Left lobe of liver (tissue), 2 donors: ENCODE measurements around the gene ARTN. TPM values are rescaled to one million over a fixed set of nuclear protein-coding genes. Genes with fewer than 3 reads are reported as not detected.

ENCODE experiments used
- ATAC-seq: fragments of 200-7000 bp; cut with Tn5 transposase; one replicate; pipeline ENCODE4 v1.9.1; 2020; ENCODE audit warnings: mild to moderate bottlenecking, moderate library complexity
- DNase-seq: peaks from one replicate; pipeline ENCODE4 v3.0.0-alpha.2; 2020; ENCODE audit warnings: low spot score
- total RNA-seq: library from RNA; stranded (reverse); gene quantifications from one replicate; pipeline ENCODE4 v1.2.1, GENCODE V29; 2021
- donor health status: DM: no; HTN: no; CAD: no; lungs with moderate emphysema.
- donor health status: DM: no; HTN: yes; CAD: no.

ARTN gene
- total RNA-seq, 1 donor from 2014 or later: 0.58 TPM

DNA sequence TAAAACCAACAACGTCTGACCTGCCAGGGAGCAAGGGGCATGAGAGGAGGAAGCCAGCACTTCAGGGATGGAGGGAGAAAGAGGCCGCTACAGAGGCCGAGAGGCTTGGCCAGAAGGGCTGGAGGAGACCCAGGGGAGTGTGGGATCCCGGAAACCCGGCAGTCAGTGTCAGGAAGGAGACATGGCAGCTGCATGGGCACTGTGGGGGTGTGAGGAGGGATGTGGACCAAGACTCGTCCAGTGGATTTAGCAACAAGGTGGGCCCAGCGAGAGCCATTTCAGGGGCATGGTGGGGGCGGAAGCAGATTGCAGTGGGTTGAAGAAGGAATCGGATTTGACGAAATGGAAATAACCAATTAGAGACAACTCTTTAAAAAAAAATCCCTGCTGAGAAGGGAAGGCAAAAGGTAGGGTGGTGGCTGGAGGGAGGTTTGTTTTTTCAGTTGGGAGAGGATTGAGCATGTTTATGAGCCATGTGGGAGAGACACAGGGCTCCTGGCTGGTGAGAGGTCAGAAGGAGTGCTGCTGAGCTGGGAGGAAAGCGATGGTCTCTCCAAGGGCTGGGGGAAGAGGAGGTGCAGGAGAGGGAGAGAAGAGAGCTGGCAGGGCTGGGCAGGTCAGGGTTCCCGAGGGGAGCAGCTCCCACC is 49.8 kb downstream of the ARTN start:
- ATAC-seq: no peak
- no peak for DNase-seq

DNA sequence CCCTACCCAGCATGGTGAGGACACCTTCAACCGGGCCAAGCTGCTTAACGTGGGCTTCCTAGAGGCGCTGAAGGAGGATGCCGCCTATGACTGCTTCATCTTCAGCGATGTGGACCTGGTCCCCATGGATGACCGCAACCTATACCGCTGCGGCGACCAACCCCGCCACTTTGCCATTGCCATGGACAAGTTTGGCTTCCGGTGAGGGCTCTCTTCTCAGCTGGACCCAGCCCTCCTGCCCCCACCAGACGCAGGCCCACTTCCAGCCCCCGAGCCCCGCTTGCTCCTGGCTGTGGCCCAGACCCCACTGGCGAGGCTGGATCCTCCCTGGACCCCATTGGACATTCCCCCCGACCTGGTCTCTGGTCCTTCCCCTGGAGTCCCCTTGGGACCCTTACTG is 51.3 kb downstream of the ARTN start:
- DNase-seq (no peak), ATAC-seq (no peak)

DNA sequence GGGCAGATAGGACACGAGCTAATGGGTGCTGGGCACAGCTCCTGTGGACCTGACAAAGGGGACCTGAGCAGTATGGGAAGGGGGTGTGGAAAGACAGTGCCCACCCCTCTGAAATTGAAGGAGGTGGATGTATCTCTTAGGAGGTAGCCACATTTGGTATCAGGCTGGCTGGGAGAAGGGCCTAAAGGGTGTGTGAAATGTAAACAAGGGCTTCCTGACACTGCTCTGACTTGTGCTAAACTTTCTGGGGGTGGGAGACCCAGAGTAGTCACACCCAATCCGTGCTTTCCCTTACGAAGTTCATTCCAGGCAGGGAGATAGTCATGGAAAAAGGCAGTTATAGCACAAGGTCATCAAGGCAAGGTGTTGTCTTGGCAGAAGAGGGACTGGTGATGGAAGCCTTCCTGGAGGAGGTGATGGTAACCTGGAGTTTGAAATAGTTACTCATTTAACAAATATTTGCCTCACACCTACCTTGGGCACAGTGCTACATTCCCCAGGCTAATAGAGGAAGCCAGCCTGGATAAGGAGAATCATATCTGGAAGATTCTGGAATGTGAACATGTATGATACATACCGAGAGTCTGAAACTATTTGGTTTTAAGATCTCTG is 52.5 kb downstream of the ARTN start:
- ATAC-seq (no peak), DNase-seq (no peak)

DNA sequence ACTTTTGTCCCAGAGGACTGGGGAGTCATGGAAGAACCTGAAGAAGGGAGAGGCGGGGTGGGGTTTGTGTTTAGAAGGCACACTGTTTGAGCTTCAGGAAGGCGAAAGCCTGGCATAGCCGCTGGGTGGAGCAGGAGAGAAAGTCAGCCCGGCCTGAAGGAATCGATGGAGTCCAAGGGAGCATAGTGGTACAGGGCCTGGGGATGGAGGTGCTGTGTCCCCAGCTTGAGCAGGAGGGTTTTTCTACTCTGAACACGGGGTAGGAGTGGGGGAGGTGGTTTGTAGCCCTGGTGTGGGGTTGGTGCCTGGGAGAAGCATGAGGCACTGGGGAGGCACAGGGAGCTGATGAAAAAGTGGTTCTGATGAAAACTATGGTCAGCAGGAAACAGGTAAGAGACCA is 53.1 kb downstream of the ARTN start:
- DNase-seq (no peak), ATAC-seq (no peak)

Other genes starting within 250 kb of the ARTN start
- 11.2 TPM for gene ST3GAL3, start 226.3 kb upstream of the ARTN start, total RNA-seq
- gene IPO13, start 13.1 kb downstream of the ARTN start, total RNA-seq: 17.0 TPM
- 9.5 TPM for gene DPH2, start 36.2 kb downstream of the ARTN start, total RNA-seq
- 70.5 TPM for gene ATP6V0B, start 41.2 kb downstream of the ARTN start, total RNA-seq
- gene B4GALT2, start 45.4 kb downstream of the ARTN start, total RNA-seq: 20.6 TPM
- 4.7 TPM for gene CCDC24, start 57.8 kb downstream of the ARTN start, total RNA-seq
- gene SLC6A9, start 97.7 kb downstream of the ARTN start, total RNA-seq: 0.65 TPM
- not detected for gene KLF17, start 185.0 kb downstream of the ARTN start, total RNA-seq
- gene KLF18, start 207.8 kb downstream of the ARTN start, total RNA-seq: not detected